Spleen (tissue), 7 donors: ENCODE results near the gene SPON1.

ENCODE experiments used
- CTCF ChIP-seq, 11 experiments: fragments of 200-600 bp in 7 of 11; fragments of 450-650 bp in 4 of 11; sonication (generic) in 4 of 11; IDR thresholded peaks in 8 of 11; conservative IDR thresholded peaks in 3 of 11; 1 replicate in 7 of 11; 2 replicates in 4 of 11; pipeline versions ENCODE4 v1.4.0 to v1.8.0; 2016 to 2021; ENCODE audit warnings: antibody characterized with exemption in 11 of 11, inconsistent platforms in 4 of 11, mild to moderate bottlenecking in 1 of 11
- POLR2A ChIP-seq, 3 donors: fragments of 450-650 bp; IDR thresholded peaks; one replicate each; pipeline ENCODE4 v1.5.1; 2017; ENCODE audit warnings: antibody characterized with exemption in 3 of 3, mild to moderate bottlenecking in 1 of 3
- donor health status: DM: no; HTN: no; CAD: no; lungs with moderate emphysema.
- donor health status: DM: no; HTN: no; CAD: no.
- donor health status: DM: no; HTN: no; CAD: no.

GRCh38 chr11:14065681-14066080, 103.2 kb downstream of the SPON1 start:
- TF ChIP-seq CTCF (IDR thresholded peaks at IDR 0.05 in 8 of 11, conservative IDR thresholded peaks at IDR 0.05 in 3 of 11) (no peak), POLR2A (IDR thresholded peaks at IDR 0.05) (no peak)
